Epithelial cell of proximal tubule (primary cell): ENCODE results near the gene SPATC1L. TPM values are rescaled to one million over a fixed set of nuclear protein-coding genes. Genes with fewer than 3 reads are reported as not detected.
"Not testable (repeated sequence)": the region's sequence is repeated elsewhere in the genome, so short reads cannot be mapped to it uniquely, and the experiment has no call there.

Experiments
- DNase-seq: peaks from one replicate; pipeline ENCODE4 v3.0.0-alpha.2; 2011; ENCODE audit warnings: low read depth
- H3K4me3 ChIP-seq: 2 replicates; pipeline ENCODE4 v1.5.1; 2011; ENCODE audit warnings: low read depth, mild to moderate bottlenecking, low read length
- CTCF ChIP-seq: conservative IDR thresholded peaks from 2 replicates; pipeline ENCODE4 v1.5.1; 2012; ENCODE audit warnings: low read depth, mild to moderate bottlenecking, low read length
- total RNA-seq: library from RNA; depleted of rRNA; stranded (reverse); fragments of >200 nt; gene quantifications from 2 replicates; pipeline ENCODE4 v1.2.3, GENCODE V29; 2015

SPATC1L gene
- total RNA-seq, 1 donor from 2014 or later = 22.0 TPM

GRCh38 chr21:46178961-46179360 is 5.3 kb downstream of the SPATC1L start:
- H3K4me3 ChIP-seq = no peak overlapping the region
- DNase-seq = no peak
- no peak for TF ChIP-seq CTCF

GRCh38 chr21:46176443-46177129 is 7.7 kb downstream of the SPATC1L start:
- DNase-seq, H3K4me3 ChIP-seq: not testable (repeated sequence)

GRCh38 chr21:46173573-46173972 is 10.7 kb downstream of the SPATC1L start:
- no peak for DNase-seq
- H3K4me3 ChIP-seq = no peak overlapping the region
- no peak for TF ChIP-seq CTCF

- TF ChIP-seq CTCF = no peak
- no peak for DNase-seq
- no peak overlapping the region for H3K4me3 ChIP-seq
Observed at GRCh38 chr21:46172863-46173528, 11.3 kb downstream of the SPATC1L start.

- DNase-seq = no peak
- TF ChIP-seq CTCF = no peak
- H3K4me3 ChIP-seq = no peak overlapping the region
Observed at GRCh38 chr21:46171996-46172862, 12.0 kb downstream of the SPATC1L start.

GRCh38 chr21:46171585-46171984 is 12.7 kb downstream of the SPATC1L start:
- DNase-seq = no peak
- TF ChIP-seq CTCF = no peak

GRCh38 chr21:46170436-46171193 is 13.6 kb downstream of the SPATC1L start:
- not testable (repeated sequence) for H3K4me3 ChIP-seq, DNase-seq

More at GRCh38 chr21:46171585-46171984, 12.7 kb downstream of the SPATC1L start:
- H3K4me3 ChIP-seq = no peak overlapping the region
